GM19463 (cell line): ENCODE results near the gene ODC1.
"Not testable (repeated sequence)": the region's sequence is repeated elsewhere in the genome, so short reads cannot be mapped to it uniquely, and the experiment has no call there.

Experiments
- ATAC-seq: cut with Tn5 transposase; IDR thresholded peaks from one replicate; pipeline ENCODE4 v1.9.1; 2021; ENCODE audit warnings: mild to moderate bottlenecking, moderate library complexity; ENCODE audit not compliant: unreplicated experiment

ODC1 gene

DNA sequence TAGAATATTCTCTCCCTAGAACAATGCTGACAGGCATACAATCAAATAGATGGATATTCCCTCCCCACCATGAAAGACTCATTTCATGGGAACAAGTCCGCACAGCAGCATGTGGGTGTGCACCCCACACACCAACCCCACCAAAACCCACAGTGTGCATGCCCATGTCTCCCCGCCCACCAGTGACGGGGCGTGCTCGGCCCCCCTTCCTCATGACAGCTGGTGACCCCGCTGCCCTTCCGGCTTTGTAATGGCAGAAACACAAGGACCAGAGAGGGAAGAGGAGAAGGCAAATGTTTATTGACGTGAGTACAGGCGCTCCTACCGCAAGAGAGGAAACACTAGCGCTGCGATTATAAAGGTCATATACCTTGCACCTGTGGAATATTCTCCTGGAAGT lies 30.8 kb upstream of the ODC1 start:
- no peak for ATAC-seq

DNA sequence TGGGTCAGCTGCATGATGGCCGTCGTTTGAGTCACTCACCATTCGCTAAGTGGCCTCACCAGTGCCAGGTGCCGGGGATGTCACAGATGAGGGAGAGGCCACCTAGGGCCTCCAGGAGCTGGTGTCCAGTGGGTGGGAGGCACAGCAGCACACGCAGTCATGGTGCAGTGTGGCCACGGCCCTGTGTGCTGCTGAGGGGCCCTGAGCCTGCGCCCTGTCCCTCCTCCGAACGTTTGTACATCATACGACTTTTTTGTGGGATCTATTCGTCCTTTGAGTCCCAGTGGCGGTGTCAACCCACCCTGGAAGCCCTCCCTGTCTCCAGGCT lies 30.1 kb upstream of the ODC1 start:
- no peak for ATAC-seq

DNA sequence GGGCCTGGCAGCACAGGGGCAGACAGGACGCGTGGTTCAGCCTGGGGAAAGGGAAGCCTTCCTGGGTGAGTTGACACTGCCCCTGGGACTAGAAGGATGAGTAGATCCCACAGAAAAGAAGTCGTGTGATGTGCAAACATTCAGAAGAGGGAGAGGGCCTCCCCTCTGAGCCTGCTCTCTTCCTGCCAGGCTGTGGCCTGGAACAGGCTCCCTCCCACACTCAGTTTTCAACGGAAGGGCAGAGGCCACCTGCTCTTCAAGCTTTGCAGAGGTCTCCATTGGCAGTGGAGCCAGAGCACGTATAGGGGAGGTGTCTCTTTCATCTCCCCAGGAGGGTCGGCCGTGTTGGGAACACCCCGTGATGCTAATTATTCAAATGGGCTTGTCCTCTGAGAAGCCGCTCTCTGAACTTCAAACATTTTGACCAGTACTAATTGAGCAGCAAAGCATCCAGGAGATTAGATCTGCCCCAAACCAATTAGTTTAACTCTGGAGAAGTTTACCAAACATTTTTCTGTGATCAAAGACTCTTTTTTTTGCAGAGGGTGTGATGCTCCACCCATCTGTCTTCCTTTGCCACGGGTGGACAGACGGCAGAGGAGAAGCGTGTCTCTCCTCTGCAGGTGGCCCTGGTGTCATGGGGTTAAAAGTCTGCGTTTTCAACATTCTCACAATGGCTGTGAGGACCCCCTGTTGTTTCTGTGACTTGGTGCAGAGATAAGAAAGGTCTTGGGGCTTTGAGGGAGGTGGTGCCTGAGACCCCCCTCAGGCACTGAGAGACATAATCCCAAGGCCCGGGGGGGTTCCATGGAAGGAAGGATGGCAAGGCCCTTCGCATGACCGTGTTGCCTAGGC lies 29.5 kb upstream of the ODC1 start:
- no peak for ATAC-seq

DNA sequence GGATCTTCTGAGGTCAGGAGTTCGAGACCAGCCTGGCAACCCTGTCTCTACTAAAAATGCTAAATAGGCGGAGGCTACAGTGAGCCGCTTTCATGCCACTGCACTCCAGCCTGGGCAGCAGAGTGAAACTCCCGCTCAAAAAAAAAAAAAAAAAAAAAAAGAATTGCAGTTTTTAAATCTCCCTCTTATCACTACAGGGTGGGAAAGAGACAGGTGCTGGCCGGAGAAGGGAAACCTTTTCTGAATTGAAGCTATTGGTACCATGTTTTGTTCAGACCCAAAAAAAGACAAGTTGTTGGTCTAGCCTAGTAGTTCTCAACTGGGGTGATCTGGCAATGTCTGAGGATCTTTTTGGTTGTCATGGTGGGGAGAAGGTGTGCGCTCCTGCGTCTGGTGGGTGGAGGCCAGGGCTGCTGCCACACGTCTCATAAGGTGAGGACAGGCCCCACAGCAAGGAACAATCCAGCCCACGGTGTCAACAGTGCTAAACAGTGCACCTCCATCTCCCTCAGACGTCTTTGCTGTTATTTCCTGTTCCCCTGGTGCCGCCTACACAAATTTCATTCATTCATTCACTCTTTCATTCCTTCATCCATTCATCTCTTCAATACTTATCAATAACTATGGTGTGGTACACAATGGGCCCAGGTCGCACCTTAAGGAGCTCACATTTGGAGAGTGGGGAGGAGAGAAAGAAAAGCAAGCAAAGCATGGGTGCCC lies 28.8 kb upstream of the ODC1 start:
- ATAC-seq: no peak

DNA sequence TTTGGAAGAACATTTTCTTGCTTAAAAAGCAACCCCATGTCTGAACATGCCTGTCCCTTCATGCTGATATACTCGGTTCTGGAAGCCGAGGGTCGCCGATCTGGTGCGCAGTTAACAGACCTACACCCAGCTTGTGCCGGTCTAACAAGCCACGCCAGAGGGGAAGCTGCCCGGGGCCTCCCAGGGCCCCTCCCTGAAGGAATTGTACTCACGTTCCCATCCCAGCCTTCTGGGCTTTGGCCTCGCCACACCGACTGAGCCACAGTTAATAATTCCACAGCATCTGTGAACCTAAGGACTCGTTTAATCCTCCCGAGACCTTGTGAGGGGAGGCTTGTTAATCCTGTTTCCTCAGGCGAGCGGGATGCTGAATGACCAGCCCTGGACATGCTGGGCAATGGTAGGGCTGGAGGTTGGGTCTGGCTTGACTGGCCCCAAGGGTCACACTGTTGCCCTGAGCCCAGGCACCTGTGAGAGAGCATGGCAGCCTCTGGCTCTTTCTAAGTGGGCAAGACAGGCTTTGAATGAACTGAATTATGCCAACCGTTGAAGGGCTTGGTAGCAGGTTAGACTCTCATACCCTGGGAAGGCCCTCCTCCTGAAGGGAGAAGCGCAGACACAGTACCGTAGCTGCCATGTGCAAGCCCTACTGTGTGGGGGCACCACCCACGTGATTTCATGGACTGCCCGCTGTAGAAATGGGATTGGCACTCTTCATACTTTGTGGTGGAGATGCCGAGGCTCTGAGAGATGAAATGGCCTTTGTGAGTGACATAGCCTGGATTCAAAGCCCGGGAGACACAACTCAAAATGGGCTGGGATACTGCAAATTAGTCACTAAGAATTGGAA lies 27.9 kb upstream of the ODC1 start:
- no peak for ATAC-seq

DNA sequence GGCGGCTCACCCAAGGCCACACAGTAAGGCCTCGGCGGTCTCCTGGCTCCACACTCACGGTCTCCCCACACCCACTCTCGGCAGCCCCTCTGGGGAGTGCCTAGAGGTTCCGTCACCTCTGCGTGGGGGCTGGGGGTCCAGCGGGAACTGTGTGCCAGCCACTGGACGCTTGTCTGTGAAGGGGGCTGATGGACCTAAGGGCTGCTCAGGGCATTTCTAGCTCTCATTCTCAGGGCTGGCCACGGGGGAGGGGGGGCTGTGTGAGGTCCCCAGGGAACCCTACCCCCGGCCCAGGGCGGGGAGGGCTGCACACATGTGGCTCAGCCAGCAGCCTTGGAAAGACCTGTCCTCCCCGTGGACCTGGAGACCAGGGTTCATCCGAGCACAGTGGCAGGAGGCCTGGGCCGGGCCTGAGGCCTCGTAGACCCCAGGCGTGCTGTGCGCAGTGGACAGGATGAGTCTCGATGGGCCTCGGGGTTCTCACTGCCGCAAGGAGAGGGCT lies 27.1 kb upstream of the ODC1 start:
- ATAC-seq: no peak

DNA sequence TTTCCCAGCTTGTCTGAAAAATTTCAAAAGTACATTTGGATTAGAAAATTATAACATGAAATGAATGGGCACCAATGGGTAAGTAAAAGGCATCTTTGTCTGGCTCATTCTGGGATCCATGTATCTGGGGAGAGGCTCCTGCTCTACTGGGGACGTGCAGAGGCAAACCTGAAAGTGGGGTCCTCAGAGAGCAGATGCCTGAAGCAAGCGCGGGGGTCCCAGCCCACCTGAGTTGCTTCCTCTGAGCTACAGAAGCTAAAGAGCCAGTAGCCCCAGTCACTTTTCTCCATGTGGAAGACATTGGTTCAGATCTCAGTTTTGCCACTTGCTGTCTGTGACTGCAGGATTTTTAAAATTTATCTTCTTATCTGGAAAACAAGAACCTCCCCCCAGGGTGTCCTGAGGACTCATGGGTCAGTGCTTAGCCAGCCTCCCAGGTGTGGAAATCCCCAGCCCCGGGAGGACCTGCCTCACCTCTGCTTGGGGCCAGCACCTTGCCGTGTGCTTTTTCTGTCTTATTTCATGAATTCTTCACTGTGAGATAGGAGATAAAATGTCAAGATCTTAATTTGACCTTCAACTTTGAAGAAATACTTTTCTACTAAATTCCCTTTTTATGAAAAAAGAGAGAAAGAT lies 25.1 kb upstream of the ODC1 start:
- no peak for ATAC-seq

DNA sequence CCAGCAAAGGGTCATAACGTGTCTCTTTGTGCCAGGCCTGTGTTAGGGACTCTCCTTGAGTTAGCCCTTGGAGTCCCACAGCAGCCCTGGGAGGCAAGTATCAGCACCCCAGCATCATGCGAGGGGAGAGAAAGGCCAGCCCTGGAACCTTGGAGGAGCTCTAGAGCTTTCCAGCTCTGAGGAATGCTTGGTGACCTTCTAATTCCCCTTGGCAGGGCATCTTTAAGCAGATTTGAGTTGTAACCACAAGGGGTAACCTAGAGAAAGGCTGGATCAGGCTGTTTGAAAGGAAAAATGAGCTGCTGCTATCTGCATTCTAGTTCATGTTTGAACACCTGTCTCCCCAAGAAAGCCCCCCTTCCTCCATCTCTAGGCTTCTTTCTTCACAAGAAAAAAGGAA lies 23.8 kb upstream of the ODC1 start:
- ATAC-seq: no peak

DNA sequence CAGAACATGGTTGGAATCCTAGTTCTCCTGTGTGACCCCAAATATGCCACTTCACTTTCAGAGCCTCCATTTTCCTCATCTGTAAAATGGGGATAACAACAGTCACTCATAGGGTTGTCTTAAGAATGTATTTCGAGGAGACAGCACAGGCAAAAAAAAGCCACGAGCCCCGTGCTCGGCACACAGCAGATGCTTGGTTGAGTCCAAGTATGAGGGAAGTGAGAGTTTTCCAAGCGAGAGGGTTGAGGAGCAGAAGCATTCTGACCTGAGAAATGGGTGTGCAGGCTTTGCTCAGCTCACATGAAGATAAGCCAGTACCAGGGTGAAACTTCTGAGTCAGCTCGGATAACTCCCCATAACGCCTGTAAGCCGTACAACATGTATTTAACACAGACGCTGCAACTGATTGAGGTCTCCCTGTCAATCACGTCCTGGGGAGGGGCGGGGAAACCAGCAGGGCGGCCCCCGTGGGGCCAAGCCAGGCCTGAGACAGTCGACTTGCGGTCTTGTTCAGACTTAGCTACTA lies 23.0 kb upstream of the ODC1 start:
- ATAC-seq: no peak

DNA sequence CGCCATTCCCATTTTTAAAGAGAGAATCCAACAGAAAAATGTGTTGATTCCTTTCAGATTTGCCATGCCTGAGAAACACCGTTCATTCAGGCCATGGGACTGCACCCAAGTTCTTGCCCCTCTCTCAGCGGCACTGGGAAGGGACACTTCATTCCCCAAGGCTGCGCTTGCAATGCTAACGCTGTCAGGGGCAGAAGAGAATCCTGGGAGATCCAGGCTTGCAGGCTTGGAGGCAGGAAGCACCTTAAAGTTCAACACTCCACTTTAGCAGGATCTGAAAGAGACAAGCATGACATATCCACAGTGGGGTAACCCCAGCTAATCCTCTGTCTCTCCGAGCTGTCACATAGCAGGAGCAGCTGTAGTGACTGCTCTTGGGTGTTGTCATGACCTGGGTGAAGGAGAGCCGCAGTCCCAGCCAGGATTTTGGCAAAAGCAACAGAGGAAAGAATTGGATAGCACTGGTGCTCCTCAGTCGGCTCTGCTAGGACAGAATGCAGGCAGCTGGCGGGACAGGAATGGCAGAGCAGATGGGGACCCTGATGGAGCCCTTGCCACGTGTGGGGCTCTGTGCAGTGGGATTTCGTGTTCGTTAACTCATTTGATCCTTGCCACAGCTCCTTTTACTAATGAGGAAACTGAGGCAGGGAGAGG lies 22.0 kb upstream of the ODC1 start:
- no peak for ATAC-seq

DNA sequence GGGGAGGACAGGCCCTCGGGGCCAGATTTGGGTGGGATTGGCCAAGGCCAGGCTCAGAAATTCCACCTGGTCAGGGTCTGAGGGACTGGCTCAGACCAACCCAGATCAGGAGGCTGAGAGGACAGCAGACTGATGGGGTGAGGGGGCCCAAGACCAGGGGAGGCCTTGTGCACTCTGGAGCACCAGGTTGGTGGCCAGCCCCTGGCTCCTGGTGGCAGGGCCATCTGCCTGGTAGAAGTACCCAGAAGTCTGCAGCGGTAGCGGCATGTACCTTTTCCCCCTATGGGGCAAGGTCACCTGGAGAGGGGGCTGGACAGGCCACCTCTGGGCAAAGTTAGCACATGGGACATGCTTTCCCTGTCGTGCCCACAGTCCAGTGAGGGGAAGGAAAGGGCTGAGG lies 21.2 kb upstream of the ODC1 start:
- no peak for ATAC-seq

DNA sequence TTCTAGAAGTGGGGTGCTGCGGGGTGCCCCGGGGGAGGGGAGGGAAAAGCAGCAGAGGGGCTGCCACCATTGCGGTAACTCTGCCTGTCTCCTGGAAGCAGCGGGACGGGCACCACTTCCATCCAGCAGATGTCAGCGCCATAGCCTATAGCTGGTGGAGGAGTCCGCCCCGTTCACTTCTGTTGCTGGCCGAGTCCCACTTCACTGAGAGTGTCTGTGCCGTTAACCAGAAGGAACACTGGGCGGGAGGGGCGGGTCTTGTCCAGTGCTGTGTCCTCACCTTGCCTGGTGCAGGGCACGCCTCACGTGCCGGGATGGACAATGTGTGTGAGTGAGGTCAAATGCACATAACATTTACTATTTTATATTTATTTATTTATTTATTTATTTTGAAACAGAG lies 19.3 kb upstream of the ODC1 start:
- no peak for ATAC-seq

DNA sequence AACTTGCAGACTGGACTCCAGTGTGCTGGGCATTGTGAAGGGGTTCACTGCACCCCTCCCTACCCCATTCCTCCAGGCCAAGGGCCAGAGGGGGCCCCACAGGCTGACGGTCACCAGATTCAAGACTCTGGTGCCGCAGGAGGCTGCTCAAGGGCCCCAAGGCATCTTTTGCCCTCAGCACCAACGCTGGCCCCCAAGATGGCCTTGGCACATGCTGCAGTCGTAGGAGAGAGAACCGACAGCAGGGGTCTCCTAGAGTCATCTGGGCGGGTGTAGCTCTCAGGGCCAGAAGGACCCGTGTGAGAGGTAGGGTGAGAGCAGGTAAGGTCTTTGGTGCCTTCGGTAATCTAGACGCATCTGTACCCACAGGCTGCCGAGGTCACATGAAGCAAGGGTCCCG lies 18.7 kb upstream of the ODC1 start:
- ATAC-seq: no peak

DNA sequence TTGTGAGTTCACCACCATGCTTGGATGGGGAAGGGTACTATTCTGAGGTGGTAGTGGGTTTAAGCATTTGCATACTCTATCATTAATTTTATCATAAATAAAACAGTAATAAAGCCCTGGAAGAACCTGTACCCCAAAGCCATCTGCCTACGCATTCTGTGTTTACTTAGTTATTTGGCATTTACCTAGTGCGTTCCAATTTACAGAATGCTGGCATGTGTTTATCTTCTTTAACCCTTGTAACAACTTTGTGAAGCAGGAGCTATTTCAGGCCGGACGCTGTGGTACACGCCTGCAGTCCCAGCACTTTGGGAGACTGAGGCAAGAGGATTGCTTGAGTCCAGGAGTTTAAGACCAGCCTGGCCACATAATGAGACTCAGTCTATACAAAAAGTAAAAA lies 17.8 kb upstream of the ODC1 start:
- no peak for ATAC-seq

DNA sequence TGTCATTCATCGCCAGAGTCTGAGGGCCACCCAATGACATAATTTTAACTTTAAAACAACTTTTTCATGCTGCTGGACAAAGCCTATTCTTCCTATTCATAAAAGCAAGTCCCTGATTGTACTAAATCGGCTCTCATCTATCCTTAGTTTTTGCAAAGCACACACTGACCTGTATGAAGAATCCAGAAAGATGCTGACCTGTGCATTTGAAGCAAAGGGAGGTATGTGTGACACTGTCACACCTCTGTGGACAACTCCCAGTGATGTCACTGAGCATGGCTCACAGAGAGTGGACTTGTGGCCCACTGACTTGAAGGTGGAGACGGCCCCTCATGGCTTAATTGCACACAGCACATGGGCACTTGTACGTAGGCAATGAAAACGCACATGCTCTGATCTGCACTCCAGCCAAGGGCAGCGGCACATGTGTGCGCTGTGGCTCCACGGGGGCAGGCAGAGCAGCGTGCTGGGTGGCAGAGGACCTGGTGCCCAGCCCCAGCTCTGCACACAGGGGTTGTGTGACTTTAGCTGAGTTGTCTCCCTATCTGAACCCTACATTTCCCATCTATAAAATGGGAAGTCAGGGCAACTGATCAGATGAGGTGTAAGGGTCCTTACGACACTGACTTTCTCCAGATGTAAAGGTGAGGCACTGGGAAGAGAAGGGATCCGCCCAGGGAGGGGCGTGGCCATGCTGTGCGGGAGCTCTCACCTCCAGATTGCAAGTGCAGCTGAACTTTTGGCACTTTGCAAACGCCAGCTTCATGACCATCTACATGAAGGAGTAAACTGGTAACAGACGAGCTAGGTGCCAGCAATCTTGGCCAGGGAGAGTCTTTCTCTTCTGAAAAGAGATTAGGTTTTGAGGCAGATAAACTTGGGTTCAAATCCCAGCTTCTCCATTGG lies 14.3 kb upstream of the ODC1 start:
- ATAC-seq: no peak

DNA sequence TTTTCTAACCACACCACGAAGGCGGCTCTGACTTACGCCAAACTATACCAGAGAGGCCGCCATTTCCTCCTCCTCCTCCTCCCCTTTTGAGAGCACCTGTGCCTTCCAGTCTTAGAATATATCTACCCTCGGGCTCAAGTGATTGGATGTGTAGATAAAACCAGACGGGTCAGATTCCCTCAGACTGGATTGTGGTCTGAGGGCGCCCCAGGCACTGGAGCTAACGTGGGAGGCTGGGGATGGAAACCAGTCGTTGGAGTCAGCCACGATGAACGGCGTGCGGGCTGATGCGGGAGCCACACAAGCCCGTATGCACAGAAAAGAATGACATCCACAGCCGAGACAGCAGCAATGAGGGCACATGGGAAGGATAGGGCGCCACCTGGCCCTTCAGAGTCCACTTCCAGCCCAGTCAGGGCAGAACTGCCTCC lies 12.3 kb upstream of the ODC1 start:
- no peak for ATAC-seq

DNA sequence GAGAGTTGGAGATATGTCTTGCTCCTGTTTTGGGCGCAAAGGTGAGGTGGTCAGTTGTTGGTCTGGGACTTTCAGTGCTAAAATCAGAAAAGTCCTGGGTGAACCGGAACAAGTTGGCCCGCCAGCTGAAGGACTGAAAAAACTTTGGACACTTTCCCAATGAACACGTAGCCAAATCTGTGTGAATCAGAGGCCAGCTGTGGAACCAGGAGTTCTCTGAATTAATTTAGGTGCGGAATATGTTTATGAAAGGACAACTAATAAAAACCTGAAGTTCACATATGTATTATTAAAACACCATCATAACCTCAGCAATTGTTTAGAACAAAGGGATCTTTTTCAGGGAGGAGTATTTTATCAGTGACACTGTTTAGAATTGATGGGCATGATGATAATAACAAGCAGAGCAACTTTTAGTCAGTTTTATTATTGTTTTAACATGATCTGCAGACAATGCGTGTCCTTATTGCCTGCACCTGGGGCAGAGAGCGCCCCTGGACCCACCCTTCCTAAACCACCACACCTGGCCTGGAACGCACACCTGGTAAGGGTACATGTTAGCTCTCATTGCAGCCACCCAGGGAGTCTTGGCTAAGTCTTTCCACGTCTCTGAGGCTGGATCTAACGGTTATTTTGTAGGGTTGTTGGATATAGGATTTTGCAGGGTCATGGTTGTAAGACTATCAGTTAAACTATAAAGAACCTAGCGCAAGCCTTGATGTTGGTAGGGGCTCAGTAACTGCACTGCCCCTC lies 9.9 kb upstream of the ODC1 start:
- no peak for ATAC-seq

DNA sequence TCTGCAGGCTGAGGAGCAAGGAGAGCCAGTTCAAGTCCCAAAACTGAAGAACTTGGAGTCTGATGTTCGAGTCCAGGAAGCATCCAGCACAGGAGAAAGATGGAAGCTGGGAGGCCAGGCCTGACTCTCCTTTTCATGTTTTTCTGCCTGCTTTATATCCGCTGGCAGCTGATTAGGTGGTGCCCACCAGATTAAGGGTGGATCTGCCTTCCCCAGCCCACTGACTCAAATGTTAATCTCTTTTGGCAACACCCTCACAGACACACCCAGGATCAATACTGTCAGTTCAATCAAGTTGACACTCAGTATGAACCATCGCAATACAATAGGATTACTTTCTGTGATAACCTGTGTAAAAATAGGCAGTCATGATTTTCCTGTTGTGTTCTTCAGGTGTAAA lies 9.1 kb upstream of the ODC1 start:
- ATAC-seq: not testable (repeated sequence)

DNA sequence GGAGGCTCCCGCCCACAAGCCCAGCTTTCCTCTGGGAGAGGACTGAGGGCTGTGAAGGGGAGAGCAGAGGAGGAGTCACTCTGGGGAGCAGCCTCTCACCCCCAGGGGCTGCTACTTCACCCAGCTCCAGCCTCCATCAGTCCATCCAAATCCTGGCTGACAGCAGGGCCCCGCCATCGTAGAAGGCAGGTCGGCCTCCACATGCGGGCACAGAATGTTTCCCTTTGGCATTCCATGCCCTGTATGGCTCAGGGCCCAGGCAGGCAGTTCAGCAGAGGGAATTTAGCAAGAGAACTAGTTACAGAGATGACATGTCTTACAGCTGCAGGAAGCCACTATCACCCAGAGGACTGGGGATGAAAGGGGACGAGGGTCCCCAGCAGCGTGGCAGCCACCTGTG lies 6.4 kb upstream of the ODC1 start:
- no peak for ATAC-seq
